CD4-positive, alpha-beta T cell treated with Interferon alpha-2 for 1 hour (primary cell): ENCODE results near the gene EIF1.

Experiments used
- DNase-seq, 2 donors: peaks; one replicate each; pipeline ENCODE4 v3.0.0-alpha.2; 2020 to 2022

Gene EIF1

DNA sequence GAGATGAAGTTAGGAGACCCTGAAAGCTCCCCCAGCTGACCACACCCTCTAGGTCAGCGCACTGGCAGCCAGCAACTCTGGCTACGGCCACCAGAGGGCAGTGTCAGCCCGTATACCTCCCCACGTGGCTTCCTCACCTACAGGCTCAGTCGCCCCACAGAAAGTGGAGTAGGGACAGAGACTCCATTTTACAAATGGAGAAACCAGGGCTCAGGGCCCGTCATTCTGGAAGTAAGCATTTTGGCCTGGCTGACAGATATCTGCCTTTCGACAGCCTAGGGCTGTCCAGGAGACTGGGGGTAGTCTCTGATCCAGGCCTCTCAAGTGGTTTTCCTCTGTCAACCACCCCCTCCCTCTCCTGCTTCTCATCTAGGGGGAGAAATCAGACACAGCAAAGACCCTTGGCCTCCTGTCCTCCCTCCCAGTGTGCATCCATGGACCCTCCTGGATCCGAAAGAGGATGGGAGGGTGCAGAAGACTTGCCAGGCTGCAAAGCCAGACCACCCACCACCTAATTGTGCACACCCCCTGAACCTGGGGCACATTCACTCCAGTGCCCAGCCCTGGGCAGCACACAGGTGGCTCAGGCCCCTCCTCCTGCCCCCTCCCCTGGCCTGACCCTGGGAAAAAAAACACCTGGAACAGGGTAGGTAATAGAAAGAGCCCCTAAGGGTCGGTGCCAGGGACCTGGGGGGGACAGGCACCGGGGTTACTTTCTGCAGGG, 49.6 kb downstream of the EIF1 start:
- DNase-seq: peak; percentile 77 to 83

DNA sequence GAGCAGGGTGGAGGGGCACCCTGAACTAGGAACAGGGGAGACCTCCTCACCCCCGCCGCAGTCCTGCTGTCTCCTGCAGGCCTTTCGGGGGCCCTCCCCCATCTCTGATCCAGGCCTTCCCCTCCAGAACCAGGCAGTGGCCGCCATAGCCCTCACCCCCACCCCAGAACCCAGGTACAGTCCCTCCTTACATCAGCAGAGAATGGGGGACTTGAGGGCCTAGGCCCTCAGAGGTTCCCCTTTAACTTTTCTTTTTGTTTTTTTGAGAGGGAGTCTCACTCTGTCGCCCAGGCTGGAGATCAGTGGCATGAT, 50.1 kb downstream of the EIF1 start:
- no peak for DNase-seq

DNA sequence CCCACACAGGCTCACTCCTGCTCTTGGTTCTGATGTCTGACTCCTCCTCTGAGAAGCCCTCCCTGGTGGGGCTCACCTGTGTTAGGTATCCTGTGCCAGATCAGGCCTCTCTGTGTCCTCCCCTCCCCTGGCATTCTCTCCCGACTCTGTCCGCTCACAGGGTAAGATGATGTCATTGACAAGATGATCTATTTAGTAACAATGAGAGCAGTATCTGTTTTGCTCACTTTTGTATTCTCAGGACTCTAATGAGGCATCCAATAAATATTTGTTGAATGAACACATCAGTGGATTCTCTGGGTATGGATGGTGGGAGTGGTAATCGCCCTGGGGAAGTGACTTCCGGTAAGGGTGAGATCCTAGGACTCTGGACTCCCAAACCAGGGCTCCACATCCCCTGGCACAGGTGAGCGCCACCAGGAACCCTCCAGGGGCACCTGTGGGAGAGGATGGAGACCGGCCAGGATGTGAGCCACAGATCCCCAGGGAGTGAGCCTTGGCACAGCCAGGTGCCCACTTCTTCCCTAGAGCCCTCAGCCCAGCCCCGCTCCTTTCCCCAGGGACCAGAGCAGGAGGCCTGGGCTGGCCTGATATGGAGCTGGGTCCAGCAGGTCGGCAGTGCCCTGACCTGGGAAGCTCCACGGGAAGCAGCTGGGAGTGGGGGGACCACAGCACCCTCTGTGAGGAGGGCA, 51.1 kb downstream of the EIF1 start:
- DNase-seq: no peak

DNA sequence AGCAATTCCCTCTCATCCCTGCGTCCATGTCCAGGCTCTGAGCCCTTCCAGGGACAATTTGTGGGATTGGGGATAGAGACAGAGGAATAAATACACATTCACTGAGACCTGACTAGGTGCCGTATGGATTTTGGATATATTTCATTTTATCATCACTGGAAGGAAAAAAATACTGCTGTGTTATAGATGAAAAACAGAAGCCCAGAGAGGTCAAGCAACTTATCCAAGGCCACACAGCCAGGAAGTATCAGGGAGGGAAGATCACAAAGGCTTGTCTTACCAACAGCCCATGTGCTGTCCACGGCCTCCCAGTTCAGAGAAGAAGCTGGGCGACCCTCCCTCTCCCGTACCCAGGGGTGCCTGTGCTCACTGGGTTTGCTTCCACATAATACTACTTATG, 51.8 kb downstream of the EIF1 start:
- no peak for DNase-seq

DNA sequence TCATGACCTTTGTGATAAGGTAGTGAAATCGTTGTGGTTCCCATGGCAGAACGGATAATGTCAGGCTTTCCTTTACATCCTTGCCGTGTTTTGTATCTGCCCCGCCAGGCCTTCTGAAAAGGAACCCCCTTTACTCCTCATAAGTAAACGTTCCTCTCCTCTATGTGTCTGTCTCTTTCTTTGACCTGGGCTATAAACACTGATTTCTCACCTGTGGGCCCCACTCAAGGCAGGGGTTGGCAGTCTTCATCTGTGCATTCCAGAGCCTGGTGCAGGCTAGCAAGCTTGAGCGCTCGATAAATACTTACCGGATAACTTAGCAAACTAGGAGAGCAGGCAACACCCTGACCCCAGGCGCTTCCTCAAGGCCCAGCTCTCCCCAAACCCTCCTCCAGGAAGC, 53.0 kb downstream of the EIF1 start:
- DNase-seq: no peak
